ENCODE data around the gene LCE2B. TPM values are rescaled to one million over a fixed set of nuclear protein-coding genes. Genes with fewer than 3 reads are reported as not detected.
A peak's percentile ranks its signal among the peaks of the same experiment; 100 is the strongest.
"Not testable (repeated sequence)": the region's sequence is repeated elsewhere in the genome, so short reads cannot be mapped to it uniquely, and the experiment has no call there.

Gene LCE2B
- not detected for total RNA-seq
- long read RNA-seq, result 0 reads

DNA sequence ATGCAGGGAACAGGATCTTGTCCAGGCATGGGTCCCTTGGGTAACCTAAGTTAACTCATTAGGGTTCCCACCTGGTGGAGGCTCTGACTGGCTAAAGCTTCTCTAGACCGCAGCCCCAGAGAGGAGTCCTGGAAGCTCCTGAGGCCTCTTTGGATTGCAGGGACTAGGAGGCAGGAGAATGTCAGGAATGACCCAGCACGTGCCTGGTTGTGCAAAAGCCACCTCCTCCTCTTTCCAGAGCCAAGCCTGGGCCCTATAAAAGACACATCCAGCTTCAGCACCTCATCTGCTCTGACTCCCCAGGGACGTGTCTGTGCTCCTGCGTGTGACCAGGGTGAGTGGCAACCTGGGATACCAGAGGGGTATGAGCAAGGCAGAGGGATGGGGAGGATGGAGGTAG lies at the start of gene LCE2B:
Gene LCE2B, plus strand, starts transcription at position 301 of the 400 bp plus-strand sequence. CDS start 721 bp downstream, outside the sequence.
- intact Hi-C loops (cut with micrococcal nuclease); H3K27ac ChIP-seq (replicated peaks); H3K9me3 ChIP-seq (replicated peaks); H3K4me1 ChIP-seq; H3K36me3 ChIP-seq; H3K4me3 ChIP-seq; H3K27me3 ChIP-seq (ENCODE audit: low read depth); DNase-seq: not testable (repeated sequence)

- intact Hi-C loops (cut with micrococcal nuclease), result no loop called here
Observed at GRCh38 chr1:152640351-152640750, 45.6 kb upstream of the LCE2B start.

GRCh38 chr1:152643945-152644344 lies 42.0 kb upstream of the LCE2B start:
- TF ChIP-seq CTCF (IDR thresholded peaks at IDR 0.05; ENCODE audit: borderline replicate concordance), result no peak
- intact Hi-C loops (cut with micrococcal nuclease), result no loop called here
- H3K4me3 ChIP-seq, result no peak overlapping the region
- H3K27me3 ChIP-seq (ENCODE audit: low read depth), result peaks cover 26% of the 10 kb centered on the region
- DNase-seq, result no peak
- peaks cover 11% of the 10 kb centered on the region for H3K9me3 ChIP-seq (replicated peaks)
- no peaks in the 10 kb centered on the region for H3K36me3 ChIP-seq
- H3K27ac ChIP-seq (replicated peaks), result no peak overlapping the region
- H3K4me1 ChIP-seq, result no peaks in the 10 kb centered on the region

More at GRCh38 chr1:152640351-152640750, 45.6 kb upstream of the LCE2B start:
- peaks cover 32% of the 10 kb centered on the region for H3K9me3 ChIP-seq (replicated peaks)
- no peak for DNase-seq
- H3K27me3 ChIP-seq (ENCODE audit: low read depth), result peaks cover 15% of the 10 kb centered on the region
- H3K4me1 ChIP-seq, result no peaks in the 10 kb centered on the region
- H3K36me3 ChIP-seq, result no peaks in the 10 kb centered on the region
- H3K4me3 ChIP-seq, result no peak overlapping the region
- no peak for TF ChIP-seq CTCF (IDR thresholded peaks at IDR 0.05; ENCODE audit: borderline replicate concordance)
- H3K27ac ChIP-seq (replicated peaks), result no peak overlapping the region

DNA sequence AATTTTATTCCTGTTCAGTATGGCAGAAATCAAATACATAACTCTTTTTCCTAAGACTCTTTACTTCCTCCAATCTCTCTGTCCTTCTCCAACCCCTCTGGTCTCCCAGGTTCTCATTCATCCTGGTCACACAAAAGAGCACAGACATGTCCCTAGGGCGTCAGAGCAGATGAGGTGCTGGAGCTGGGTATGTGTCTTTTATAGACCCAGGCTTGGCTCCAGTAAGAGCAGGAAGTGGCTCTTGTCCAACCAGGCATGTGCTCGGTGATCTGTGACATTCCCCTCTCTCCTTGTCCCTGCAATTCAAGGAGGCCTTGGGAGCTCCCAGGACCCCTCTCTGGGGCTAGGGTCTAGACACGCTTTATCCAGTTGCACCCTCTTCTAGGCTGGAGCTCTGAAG lies 40.8 kb upstream of the LCE2B start:
- H3K4me1 ChIP-seq, result no peaks in the 10 kb centered on the region
- H3K27ac ChIP-seq (replicated peaks), result no peak overlapping the region
- intact Hi-C loops (cut with micrococcal nuclease), result no loop called here
- TF ChIP-seq CTCF (IDR thresholded peaks at IDR 0.05; ENCODE audit: borderline replicate concordance), result no peak
- no peak overlapping the region for H3K4me3 ChIP-seq
- H3K9me3 ChIP-seq (replicated peaks), result peaks cover under 1% of the 10 kb centered on the region
- H3K36me3 ChIP-seq, result no peaks in the 10 kb centered on the region
- DNase-seq, result no peak
- peaks cover 26% of the 10 kb centered on the region for H3K27me3 ChIP-seq (ENCODE audit: low read depth)

GRCh38 chr1:152646656-152647055 lies 39.3 kb upstream of the LCE2B start:
- Histone ChIP-seq H3K36me3 (no peaks in the 10 kb centered on the region), H3K9me3 (replicated peaks) (no peaks in the 10 kb centered on the region), H3K4me1 (no peaks in the 10 kb centered on the region), H3K27me3 (ENCODE audit: low read depth) (peaks cover 26% of the 10 kb centered on the region), H3K4me3 (no peak overlapping the region), H3K27ac (replicated peaks) (no peak overlapping the region)
- no peak for TF ChIP-seq CTCF (IDR thresholded peaks at IDR 0.05; ENCODE audit: borderline replicate concordance)
- intact Hi-C loops (cut with micrococcal nuclease), result no loop called here
- DNase-seq, result no peak

DNA sequence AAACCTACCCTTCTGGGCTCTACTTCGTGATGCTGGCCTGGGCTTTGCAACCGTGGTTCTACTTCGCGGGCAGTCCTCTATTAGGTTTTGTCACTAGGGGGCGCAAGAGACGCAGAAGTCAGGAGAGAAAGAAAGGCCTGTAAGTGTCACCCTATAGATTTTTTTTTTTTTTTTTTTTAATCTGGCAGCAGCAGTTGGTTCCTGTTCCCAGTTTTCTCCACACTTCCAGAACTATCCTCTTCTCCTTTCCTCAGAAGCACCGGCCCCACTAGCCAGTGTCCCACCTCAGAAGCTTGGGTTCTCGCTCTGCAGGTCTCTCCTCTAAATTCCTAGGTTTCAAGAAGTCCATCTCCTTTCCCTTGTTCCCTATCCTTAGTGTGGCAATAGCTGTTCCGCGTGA lies 31.8 kb upstream of the LCE2B start:
- intact Hi-C loops (cut with micrococcal nuclease), result no loop called here

More for the DNA sequence above, 31.8 kb upstream of the LCE2B start:
- H3K4me1 ChIP-seq, result no peaks in the 10 kb centered on the region
- no peak overlapping the region for H3K27ac ChIP-seq (replicated peaks)
- DNase-seq, result no peak
- peak; percentile 56 for TF ChIP-seq CTCF (IDR thresholded peaks at IDR 0.05; ENCODE audit: borderline replicate concordance)
- no peaks in the 10 kb centered on the region for H3K36me3 ChIP-seq
- no peak overlapping the region for H3K4me3 ChIP-seq
- no peaks in the 10 kb centered on the region for H3K9me3 ChIP-seq (replicated peaks)
- H3K27me3 ChIP-seq (ENCODE audit: low read depth), result peaks cover 1% of the 10 kb centered on the region
